DMS 273 (cell line): ENCODE data around the gene ABCC3.
A peak's percentile ranks its signal among the peaks of the same experiment; 100 is the strongest.

Experiments used
- DNase-seq: peaks from one replicate; lab custom pipeline; 2025; ENCODE audit not compliant: unreplicated experiment; lab: John Stamatoyannopoulos, UW

ABCC3 gene

GRCh38 chr17:50634224-50634914 is at the start of gene ABCC3:
Gene ABCC3, plus strand, starts transcription at chr17:50634881. Its CDS starts 56 bp downstream, at chr17:50634937.
- DNase-seq = peak; percentile 54

GRCh38 chr17:50585346-50585745 is 49.3 kb upstream of the ABCC3 start:
- no peak for DNase-seq

- DNase-seq = no peak
Observed at GRCh38 chr17:50585891-50586290, 48.8 kb upstream of the ABCC3 start.

- no peak for DNase-seq
Observed at GRCh38 chr17:50586421-50587247, 48.0 kb upstream of the ABCC3 start.

GRCh38 chr17:50587571-50587970 is 47.1 kb upstream of the ABCC3 start:
- no peak for DNase-seq

GRCh38 chr17:50588391-50589049 is 46.2 kb upstream of the ABCC3 start:
- DNase-seq = peak; percentile 35

GRCh38 chr17:50589095-50589705 is 45.5 kb upstream of the ABCC3 start:
- DNase-seq = no peak

GRCh38 chr17:50590946-50591737 is 43.5 kb upstream of the ABCC3 start:
- no peak for DNase-seq

- peak; percentile 88 for DNase-seq
Observed at GRCh38 chr17:50593321-50593720, 41.4 kb upstream of the ABCC3 start.

- peak; percentile 25 for DNase-seq
Observed at GRCh38 chr17:50594128-50594823, 40.4 kb upstream of the ABCC3 start.

- no peak for DNase-seq
Observed at GRCh38 chr17:50594892-50595291, 39.8 kb upstream of the ABCC3 start.

- DNase-seq = no peak
Observed at GRCh38 chr17:50596191-50597037, 38.3 kb upstream of the ABCC3 start.

- no peak for DNase-seq
Observed at GRCh38 chr17:50598487-50598886, 36.2 kb upstream of the ABCC3 start.

- DNase-seq = no peak
Observed at GRCh38 chr17:50599606-50600005, 35.1 kb upstream of the ABCC3 start.

- DNase-seq = peak; percentile 16
Observed at GRCh38 chr17:50601823-50602375, 32.8 kb upstream of the ABCC3 start.

- DNase-seq = no peak
Observed at GRCh38 chr17:50602836-50603235, 31.8 kb upstream of the ABCC3 start.

GRCh38 chr17:50603340-50603739 is 31.3 kb upstream of the ABCC3 start:
- peak; percentile 48 for DNase-seq

GRCh38 chr17:50604513-50604912 is 30.2 kb upstream of the ABCC3 start:
- peak; percentile 97 for DNase-seq

- no peak for DNase-seq
Observed at GRCh38 chr17:50605429-50605828, 29.3 kb upstream of the ABCC3 start.
